GOT3 (cell line): ENCODE measurements around the gene C16orf87.

Experiments used
- DNase-seq: peaks from one replicate; lab custom pipeline; 2025; ENCODE audit warnings: mixed read lengths; lab: John Stamatoyannopoulos, UW

Gene C16orf87

GRCh38 chr16:46757339-46758050 is 73.5 kb downstream of the C16orf87 start:
- DNase-seq: no peak

- no peak for DNase-seq
Observed at GRCh38 chr16:46756772-46757171, 74.2 kb downstream of the C16orf87 start.

DNA sequence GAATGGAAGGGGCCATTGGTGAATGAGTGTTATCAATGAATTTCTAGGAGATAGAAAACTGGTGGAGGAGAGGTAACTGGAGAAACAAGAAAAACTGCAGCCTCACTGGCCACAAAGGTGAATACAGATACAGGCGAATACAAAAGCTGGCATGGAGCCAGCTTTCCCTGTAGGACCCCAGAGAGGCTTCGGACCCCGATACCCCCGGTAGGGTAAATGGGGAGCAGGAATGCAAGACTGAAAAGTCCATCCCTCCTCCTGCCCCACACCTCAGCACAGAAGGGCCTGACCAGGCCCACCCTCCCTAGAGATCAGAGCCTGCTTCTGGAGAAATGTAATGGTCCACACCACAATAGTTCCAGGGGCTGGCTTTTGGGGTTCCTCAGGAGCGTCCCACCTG is 78.0 kb downstream of the C16orf87 start:
- DNase-seq: no peak

GRCh38 chr16:46751381-46751780 is 79.6 kb downstream of the C16orf87 start:
- DNase-seq: no peak

- no peak for DNase-seq
Observed at GRCh38 chr16:46748775-46749705, 81.9 kb downstream of the C16orf87 start.

DNA sequence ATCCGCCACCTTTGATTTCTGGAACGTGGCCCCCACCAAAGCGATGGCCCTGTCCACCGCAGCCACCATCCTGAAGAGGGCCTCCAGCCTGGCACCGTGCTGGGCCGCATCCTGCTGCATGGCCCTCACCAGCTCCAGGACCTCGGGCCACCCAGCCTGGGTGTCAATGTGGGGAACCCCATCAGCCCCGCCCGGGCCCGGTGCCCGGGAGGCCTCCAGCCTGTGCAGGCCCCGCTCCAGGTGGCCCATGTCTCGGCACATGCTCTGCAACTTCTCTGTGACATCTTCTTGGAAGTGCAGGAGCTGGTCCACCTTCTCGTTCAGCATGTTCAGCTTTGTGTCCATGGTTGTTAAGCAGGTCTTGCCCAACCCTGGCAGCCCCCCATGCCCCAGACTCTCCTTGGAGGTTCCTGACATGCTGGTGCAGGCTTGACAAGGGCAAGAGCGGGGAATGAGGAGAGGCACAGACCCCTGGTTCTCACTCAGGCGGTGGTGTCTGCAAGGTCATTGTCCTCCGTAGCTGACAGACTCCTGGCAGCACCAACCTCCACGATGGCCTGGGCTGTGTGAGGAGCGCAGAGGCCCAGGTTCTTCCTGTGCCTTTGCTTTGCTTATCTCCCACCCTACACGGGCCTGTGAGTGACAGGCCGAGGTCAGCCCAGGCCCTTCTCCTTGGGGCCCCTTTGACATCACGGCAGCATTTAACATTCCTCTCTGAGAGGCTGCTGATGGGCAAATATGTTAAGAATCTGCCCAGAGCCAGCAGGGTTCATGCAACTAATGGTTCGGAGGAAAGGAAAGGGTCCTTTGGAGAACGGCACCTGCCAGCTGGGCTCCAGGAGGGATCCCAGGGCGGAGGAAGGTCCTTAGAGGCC is 83.0 kb downstream of the C16orf87 start, which contains the start of gene MYLK3:
MYLK3 (minus strand) TSS at position 568 of the 875 bp plus-strand sequence; CDS start at position 417, 151 bp downstream.
- no peak for DNase-seq

- DNase-seq: no peak
Observed at GRCh38 chr16:46746821-46747776, 83.9 kb downstream of the C16orf87 start.
